ENCODE measurements around the gene KLHL29.

KLHL29 gene

DNA sequence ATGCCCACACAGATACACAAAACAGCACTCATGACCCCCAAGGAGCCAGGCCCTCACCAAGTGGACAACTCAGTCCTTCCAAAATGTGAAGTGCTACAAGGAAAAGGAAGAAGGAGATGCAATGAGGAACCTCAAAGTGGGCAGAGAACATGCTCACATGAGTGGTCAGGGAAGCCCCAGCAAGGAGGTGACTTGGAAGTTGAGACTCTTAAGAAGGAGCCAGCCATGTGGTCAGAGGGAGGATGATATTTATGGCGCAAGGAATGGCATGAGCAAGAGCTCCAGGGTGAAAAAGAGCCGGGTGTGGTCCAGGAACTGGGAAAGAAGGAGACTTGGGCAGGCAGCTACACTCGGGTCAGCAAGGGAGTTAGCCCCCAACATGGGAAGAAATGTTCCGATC, 30.0 kb upstream of the KLHL29 start:
- Histone ChIP-seq H3K4me3 (ENCODE audit: low read length) (no peak overlapping the region), H3K27ac (ENCODE audit: low read depth, low read length) (no peak overlapping the region), H3K27me3 (ENCODE audit: control insufficient read depth, insufficient read depth, low read length) (no peaks in the 10 kb centered on the region), H3K9ac (ENCODE audit: low read length) (no peak overlapping the region), H3K4me1 (ENCODE audit: control insufficient read depth, insufficient read depth, low read length) (peaks cover 12% of the 10 kb centered on the region), H3K36me3 (ENCODE audit: control insufficient read depth, insufficient read depth, low read length) (no peaks in the 10 kb centered on the region)

DNA sequence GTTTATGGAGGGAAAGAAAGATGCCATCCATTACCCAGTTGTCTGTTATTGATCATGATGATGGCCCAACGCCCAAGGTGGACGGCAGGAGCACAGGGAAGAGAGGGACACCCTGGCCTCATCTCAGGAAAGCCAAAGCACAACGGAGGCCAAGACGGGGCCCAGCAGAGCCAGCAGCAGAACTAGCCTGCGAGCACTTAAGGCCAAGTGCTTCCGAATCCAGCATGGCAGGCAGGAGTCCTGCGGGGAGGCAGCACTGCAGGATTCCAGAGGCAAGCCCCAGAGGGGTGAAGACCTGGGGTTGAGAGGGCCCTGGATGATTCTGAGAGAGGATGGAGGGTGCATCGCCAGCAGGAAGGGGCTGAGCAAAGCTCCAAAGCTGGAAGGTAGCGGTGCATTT, 28.3 kb upstream of the KLHL29 start:
- Histone ChIP-seq H3K9ac (ENCODE audit: low read length) (no peak overlapping the region), H3K36me3 (ENCODE audit: control insufficient read depth, insufficient read depth, low read length) (no peaks in the 10 kb centered on the region), H3K4me1 (ENCODE audit: control insufficient read depth, insufficient read depth, low read length) (peaks cover 5% of the 10 kb centered on the region), H3K27ac (ENCODE audit: low read depth, low read length) (no peak overlapping the region), H3K4me3 (ENCODE audit: low read length) (no peak overlapping the region), H3K27me3 (ENCODE audit: control insufficient read depth, insufficient read depth, low read length) (no peaks in the 10 kb centered on the region)

DNA sequence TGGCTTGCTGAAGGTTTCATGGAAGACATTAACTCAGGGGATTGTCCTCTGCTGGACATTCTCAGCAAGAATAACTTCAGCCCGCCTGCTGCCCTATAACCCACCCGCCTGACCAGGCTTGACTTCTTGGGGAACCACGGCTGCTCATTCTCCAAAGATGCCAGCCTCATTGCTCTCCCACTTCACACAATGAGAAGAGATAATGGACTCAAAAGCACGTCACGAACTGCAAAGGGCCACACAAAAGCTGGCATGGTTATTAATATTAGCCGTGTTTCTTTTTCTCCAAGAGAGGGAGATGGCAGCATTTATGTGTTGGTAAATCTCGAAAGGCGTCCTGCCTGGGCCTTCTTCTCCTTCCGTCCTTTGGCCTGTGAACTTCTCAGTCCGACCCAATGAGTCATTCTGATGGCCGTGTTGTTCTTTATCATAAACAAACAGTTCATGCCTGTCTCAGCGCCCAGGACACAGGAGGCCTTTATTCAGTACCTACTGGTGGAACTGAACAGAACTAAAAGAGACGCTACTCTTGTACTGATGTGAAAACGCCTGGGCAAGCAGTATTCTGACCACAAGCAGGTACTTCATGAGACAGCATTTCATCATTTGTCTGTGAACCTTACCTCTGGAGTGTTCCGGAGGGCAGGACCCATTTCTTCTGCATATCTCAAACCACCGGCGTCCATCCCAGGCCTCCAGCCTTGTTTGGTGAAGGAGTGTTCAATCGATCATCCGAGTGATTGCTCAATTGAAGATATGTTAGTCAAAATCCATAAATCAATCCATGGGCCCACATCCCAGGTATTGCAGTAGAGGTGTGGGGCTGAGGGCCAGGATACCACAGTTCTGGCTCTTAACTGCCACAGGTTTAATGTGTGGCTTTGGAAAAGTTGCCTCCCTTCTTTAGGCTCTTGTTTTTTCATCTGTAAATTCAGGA, 25.1 kb upstream of the KLHL29 start:
- H3K9ac ChIP-seq (ENCODE audit: low read length) = no peak overlapping the region
- peaks cover 2% of the 10 kb centered on the region for H3K27me3 ChIP-seq (ENCODE audit: control insufficient read depth, insufficient read depth, low read length)
- H3K4me3 ChIP-seq (ENCODE audit: low read length) = no peak overlapping the region
- H3K4me1 ChIP-seq (ENCODE audit: control insufficient read depth, insufficient read depth, low read length) = no peaks in the 10 kb centered on the region
- H3K27ac ChIP-seq (ENCODE audit: low read depth, low read length) = no peak overlapping the region
- H3K36me3 ChIP-seq (ENCODE audit: control insufficient read depth, insufficient read depth, low read length) = no peaks in the 10 kb centered on the region

DNA sequence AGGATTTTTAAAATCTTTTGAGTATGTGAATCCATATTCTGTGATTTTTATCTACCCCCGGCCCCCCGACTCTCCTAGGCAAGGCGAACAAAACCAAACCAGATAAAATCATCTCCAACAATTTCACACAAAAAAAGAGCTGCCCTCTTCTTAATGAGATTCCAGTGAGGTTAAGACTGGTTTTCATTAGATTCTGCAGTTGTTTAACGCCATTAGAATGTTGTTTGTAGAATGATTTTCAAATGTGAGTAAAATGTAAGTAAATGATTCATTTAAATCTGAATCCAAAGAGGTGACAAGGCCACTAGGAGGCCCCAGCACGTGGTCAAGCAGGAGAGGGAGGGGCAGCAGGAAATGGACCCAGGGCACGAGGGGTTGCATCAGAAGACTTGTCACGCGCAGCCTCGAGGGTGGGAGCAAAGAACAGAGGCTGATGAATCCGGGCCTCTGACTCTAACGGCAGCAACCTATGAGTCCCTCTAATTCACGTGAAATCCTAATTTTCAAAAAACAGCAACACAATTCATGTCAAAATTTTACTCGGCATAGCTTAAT, 24.3 kb upstream of the KLHL29 start:
- Histone ChIP-seq H3K9ac (ENCODE audit: low read length) (no peak overlapping the region), H3K4me3 (ENCODE audit: low read length) (no peak overlapping the region), H3K4me1 (ENCODE audit: control insufficient read depth, insufficient read depth, low read length) (no peaks in the 10 kb centered on the region), H3K27ac (ENCODE audit: low read depth, low read length) (no peak overlapping the region), H3K27me3 (ENCODE audit: control insufficient read depth, insufficient read depth, low read length) (peaks cover 2% of the 10 kb centered on the region), H3K36me3 (ENCODE audit: control insufficient read depth, insufficient read depth, low read length) (no peaks in the 10 kb centered on the region)

DNA sequence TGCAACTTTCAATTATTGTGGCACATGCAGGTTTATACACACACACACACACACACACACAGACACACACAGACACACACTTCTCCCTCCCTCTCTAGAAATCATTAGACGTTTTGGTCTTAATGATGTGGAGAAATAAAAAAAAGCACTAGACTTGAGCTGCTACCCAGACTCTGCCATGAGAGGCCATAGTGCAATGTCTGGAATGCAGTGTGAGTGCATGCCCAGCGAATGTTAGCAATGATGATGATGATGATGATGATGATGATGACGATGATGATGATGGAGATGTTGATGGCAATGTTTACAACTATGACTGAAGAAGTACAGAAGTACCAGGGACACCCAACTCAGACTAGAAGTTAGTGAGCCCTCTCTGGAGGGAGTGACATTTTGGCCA, 23.8 kb upstream of the KLHL29 start:
- H3K4me1 ChIP-seq (ENCODE audit: control insufficient read depth, insufficient read depth, low read length) = no peaks in the 10 kb centered on the region
- no peaks in the 10 kb centered on the region for H3K36me3 ChIP-seq (ENCODE audit: control insufficient read depth, insufficient read depth, low read length)
- peaks cover 2% of the 10 kb centered on the region for H3K27me3 ChIP-seq (ENCODE audit: control insufficient read depth, insufficient read depth, low read length)
- no peak overlapping the region for H3K4me3 ChIP-seq (ENCODE audit: low read length)
- H3K9ac ChIP-seq (ENCODE audit: low read length) = no peak overlapping the region
- H3K27ac ChIP-seq (ENCODE audit: low read depth, low read length) = no peak overlapping the region

DNA sequence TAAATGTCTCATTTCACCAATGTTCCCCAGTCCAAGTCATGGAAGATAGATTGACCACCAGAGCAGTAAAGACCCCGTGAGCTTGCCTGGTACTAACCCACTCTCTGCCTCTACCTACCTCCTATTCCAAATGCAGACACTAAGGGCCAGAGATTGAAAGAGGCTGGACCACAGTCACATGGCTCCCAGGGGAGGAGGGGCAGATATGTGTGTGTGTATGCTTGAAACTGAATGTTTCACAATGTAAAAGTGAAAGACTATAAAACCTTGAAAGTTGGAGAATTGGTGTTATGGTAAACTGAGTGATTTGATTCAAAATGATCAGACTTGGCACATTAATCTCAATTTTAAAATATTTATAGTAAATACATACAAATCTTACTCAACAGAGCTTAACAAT, 21.7 kb upstream of the KLHL29 start:
- H3K36me3 ChIP-seq (ENCODE audit: control insufficient read depth, insufficient read depth, low read length) = no peaks in the 10 kb centered on the region
- H3K27ac ChIP-seq (ENCODE audit: low read depth, low read length) = no peak overlapping the region
- peaks cover 2% of the 10 kb centered on the region for H3K27me3 ChIP-seq (ENCODE audit: control insufficient read depth, insufficient read depth, low read length)
- no peaks in the 10 kb centered on the region for H3K4me1 ChIP-seq (ENCODE audit: control insufficient read depth, insufficient read depth, low read length)
- no peak overlapping the region for H3K4me3 ChIP-seq (ENCODE audit: low read length)
- H3K9ac ChIP-seq (ENCODE audit: low read length) = no peak overlapping the region

DNA sequence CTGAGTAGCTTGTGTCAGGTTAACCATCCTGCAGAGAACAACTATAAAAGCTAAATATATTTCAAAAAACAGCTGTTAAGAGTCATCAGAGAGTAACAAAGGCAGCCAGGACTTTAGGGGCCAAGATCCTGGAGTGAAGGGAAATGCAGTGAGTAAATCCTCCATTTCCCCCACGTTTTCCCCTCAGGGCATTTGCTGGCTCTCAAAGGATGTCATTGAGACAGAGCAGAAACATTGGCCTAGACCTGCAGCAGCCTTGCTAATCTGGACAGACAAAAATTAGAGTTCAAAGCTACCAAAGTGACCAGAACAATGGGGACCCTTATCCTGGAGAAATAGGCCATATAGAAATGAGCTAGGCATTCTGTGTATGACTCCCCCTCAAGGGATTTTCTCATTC, 21.1 kb upstream of the KLHL29 start:
- Histone ChIP-seq H3K4me1 (ENCODE audit: control insufficient read depth, insufficient read depth, low read length) (no peaks in the 10 kb centered on the region), H3K27ac (ENCODE audit: low read depth, low read length) (no peak overlapping the region), H3K36me3 (ENCODE audit: control insufficient read depth, insufficient read depth, low read length) (no peaks in the 10 kb centered on the region), H3K27me3 (ENCODE audit: control insufficient read depth, insufficient read depth, low read length) (peaks cover 2% of the 10 kb centered on the region), H3K4me3 (ENCODE audit: low read length) (no peak overlapping the region), H3K9ac (ENCODE audit: low read length) (no peak overlapping the region)

DNA sequence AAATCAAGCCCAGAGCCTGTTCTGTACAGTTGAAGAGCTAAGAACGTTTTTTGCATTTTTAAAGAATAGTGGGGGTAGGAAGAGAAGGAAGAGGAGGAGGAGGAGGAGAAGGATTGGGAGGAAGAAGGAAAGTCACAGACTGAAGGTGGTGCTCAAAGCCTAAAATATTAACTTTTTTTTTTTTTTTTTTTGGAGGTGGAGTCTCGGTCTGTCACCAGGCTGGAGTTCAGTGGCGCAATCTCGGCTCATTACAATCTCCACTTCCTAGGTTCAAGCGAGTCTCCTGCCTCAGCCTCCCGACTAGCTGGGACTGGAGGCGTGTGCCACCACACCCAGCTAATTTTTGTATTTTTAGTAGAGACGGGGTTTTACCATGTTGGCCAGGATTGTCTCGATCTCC, 18.3 kb upstream of the KLHL29 start:
- Histone ChIP-seq H3K27me3 (ENCODE audit: control insufficient read depth, insufficient read depth, low read length) (peaks cover 2% of the 10 kb centered on the region), H3K4me3 (ENCODE audit: low read length) (no peak overlapping the region), H3K27ac (ENCODE audit: low read depth, low read length) (no peak overlapping the region), H3K4me1 (ENCODE audit: control insufficient read depth, insufficient read depth, low read length) (no peaks in the 10 kb centered on the region), H3K36me3 (ENCODE audit: control insufficient read depth, insufficient read depth, low read length) (no peaks in the 10 kb centered on the region), H3K9ac (ENCODE audit: low read length) (no peak overlapping the region)

DNA sequence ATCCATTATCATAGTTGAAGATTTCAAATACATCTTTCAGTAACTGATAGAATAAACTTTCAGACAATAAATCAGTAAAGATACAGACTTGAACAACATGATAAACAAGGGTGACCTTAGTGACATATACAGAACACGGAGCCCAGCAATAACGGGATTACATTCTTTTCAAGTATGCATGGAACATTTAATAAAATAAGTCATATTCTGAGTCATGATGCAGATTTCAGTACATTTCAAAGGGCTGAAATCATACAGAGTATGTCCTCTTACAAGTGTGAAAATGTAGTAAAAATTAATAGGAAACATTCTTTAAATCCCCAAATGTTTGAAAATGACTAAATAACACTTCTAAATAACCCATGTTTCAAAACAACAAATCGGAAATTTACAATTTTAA, 17.2 kb upstream of the KLHL29 start:
- Histone ChIP-seq H3K4me3 (ENCODE audit: low read length) (no peak overlapping the region), H3K9ac (ENCODE audit: low read length) (no peak overlapping the region), H3K27me3 (ENCODE audit: control insufficient read depth, insufficient read depth, low read length) (no peaks in the 10 kb centered on the region), H3K27ac (ENCODE audit: low read depth, low read length) (no peak overlapping the region), H3K36me3 (ENCODE audit: control insufficient read depth, insufficient read depth, low read length) (no peaks in the 10 kb centered on the region), H3K4me1 (ENCODE audit: control insufficient read depth, insufficient read depth, low read length) (no peaks in the 10 kb centered on the region)

DNA sequence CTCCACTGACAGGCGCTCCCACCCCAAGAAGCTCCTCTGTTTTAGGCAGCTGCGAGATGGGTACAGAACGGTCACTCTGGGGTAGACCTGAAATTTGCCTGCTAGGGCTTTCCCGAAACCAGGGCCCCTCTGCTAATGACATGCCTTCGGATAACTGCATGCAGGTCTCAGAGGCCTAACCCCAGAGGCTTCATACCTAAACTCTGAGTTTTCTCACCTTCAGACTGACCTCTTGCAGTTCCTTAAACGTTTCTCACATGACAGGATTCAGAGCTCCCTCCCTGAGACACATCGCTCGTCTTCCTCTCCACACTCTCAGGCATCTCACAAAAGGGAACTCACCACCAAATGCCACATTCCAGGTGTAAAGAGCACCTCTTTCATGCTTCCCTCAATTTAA, 11.3 kb upstream of the KLHL29 start:
- H3K9ac ChIP-seq (ENCODE audit: low read length) = no peak overlapping the region
- H3K4me3 ChIP-seq (ENCODE audit: low read length) = no peak overlapping the region
- H3K36me3 ChIP-seq (ENCODE audit: control insufficient read depth, insufficient read depth, low read length) = no peaks in the 10 kb centered on the region
- H3K27me3 ChIP-seq (ENCODE audit: control insufficient read depth, insufficient read depth, low read length) = no peaks in the 10 kb centered on the region
- H3K27ac ChIP-seq (ENCODE audit: low read depth, low read length) = no peak overlapping the region
- H3K4me1 ChIP-seq (ENCODE audit: control insufficient read depth, insufficient read depth, low read length) = no peaks in the 10 kb centered on the region

DNA sequence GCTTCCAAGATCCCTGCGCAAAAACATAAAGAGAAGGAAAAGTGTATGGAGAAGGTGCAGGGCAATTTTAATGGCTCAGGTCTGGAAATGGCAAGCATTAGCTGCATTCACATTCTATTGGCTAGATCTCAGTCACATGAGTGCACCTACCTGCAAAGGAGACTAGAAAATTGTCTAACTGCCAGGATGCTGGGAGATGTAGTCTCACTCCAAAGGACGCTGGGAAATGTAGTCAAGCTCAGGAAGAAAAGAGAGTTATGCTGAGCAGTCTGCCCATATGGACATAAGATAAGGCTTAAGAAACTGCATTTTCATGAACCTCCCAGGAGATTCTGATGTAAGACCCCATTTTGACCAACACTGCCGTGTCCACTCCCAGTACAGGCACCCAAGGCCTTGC, 9.5 kb upstream of the KLHL29 start:
- Histone ChIP-seq H3K4me1 (ENCODE audit: control insufficient read depth, insufficient read depth, low read length) (no peaks in the 10 kb centered on the region), H3K4me3 (ENCODE audit: low read length) (no peak overlapping the region), H3K27ac (ENCODE audit: low read depth, low read length) (no peak overlapping the region), H3K36me3 (ENCODE audit: control insufficient read depth, insufficient read depth, low read length) (no peaks in the 10 kb centered on the region), H3K9ac (ENCODE audit: low read length) (no peak overlapping the region), H3K27me3 (ENCODE audit: control insufficient read depth, insufficient read depth, low read length) (no peaks in the 10 kb centered on the region)

DNA sequence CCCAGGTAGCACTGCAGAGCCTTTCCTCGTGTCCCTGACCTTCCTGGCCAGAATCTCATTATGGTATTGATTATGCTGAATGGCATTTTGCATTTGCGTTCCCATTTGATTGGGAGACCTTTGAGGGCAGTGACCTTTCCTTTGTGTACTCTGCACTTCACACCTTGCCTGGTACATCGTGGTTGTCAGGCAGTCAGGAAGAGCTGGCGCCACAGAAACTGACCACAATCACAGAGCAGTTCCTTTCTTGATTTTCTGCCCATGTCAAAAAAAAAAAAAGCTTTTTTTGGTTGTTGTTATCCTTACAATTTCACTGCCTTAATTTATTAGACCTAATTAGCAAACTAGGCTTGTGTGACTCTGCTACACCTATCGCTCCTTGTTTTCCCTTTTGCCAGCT, 8.9 kb upstream of the KLHL29 start:
- H3K4me3 ChIP-seq (ENCODE audit: low read length) = no peak overlapping the region
- no peak overlapping the region for H3K27ac ChIP-seq (ENCODE audit: low read depth, low read length)
- no peak overlapping the region for H3K9ac ChIP-seq (ENCODE audit: low read length)
- H3K4me1 ChIP-seq (ENCODE audit: control insufficient read depth, insufficient read depth, low read length) = no peaks in the 10 kb centered on the region
- no peaks in the 10 kb centered on the region for H3K36me3 ChIP-seq (ENCODE audit: control insufficient read depth, insufficient read depth, low read length)
- no peaks in the 10 kb centered on the region for H3K27me3 ChIP-seq (ENCODE audit: control insufficient read depth, insufficient read depth, low read length)

DNA sequence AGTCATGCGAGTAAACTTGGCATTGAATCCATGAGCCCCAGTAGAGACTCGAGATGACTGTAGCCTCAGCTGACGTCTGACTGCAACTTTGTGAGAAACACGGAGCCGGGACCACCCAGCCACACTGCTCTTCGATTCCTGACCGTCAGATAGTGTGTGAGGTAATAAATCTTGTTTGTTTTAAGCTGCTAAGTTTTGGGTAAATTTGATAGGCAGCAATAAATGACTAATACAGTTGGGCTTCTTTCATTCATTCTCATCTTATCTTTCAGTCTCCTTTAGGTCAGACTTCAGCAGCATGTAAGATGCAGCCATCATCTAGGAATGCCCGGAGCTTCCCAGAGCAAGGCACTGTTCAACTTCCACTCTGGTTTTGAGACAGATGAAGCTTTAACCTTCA, 8.0 kb upstream of the KLHL29 start:
- Histone ChIP-seq H3K36me3 (ENCODE audit: control insufficient read depth, insufficient read depth, low read length) (no peaks in the 10 kb centered on the region), H3K4me1 (ENCODE audit: control insufficient read depth, insufficient read depth, low read length) (no peaks in the 10 kb centered on the region), H3K27me3 (ENCODE audit: control insufficient read depth, insufficient read depth, low read length) (no peaks in the 10 kb centered on the region), H3K27ac (ENCODE audit: low read depth, low read length) (no peak overlapping the region), H3K9ac (ENCODE audit: low read length) (no peak overlapping the region), H3K4me3 (ENCODE audit: low read length) (no peak overlapping the region)
